ENCODE measurements around the gene PTPRN2. TPM values are rescaled to one million over a fixed set of nuclear protein-coding genes. Genes with fewer than 3 reads are reported as not detected.

The PTPRN2 gene
- total and polyA plus RNA-seq, 2 donors (not counting 3 experiments of a cell fraction or from before 2014, with no cell fraction given) = 0.62 to 0.88 TPM

- H3K4me2 ChIP-seq (ENCODE audit: insufficient read depth, low read length) = no peak overlapping the region
- no peaks in the 10 kb centered on the region for H3K27me3 ChIP-seq (ENCODE audit: control insufficient read depth in 2 of 2, insufficient read depth in 2 of 2, low read length in 2 of 2)
- no peaks in the 10 kb centered on the region for H3K9me1 ChIP-seq (replicated peaks; ENCODE audit: control insufficient read depth, extremely low read depth, insufficient read depth, low read length)
- DNase-seq (ENCODE audit: low read depth, low spot score) (no peak), FAIRE-seq (no peak)
- no TSS peak for BruUV-seq (replicated peaks)
- no peak overlapping the region for H3K4me3 ChIP-seq (replicated peaks in 1 of 3; ENCODE audit: insufficient read depth in 1 of 3, low read depth in 1 of 3, low read length in 3 of 3)
- no peaks in the 10 kb centered on the region for H3K4me1 ChIP-seq (ENCODE audit: control insufficient read depth, extremely low read depth, insufficient read depth, low read length)
- H3K9me3 ChIP-seq (replicated peaks; ENCODE audit: control insufficient read depth, insufficient read depth, low read length) = peaks cover 15% of the 10 kb centered on the region
- CTCF ChIA-PET = no interaction called here
- dilution Hi-C loops (cut with MboI; ENCODE audit: extremely low pct_ligation_motif_present, low sequenced_read_pairs) (no loop called here), intact Hi-C loops (cut with micrococcal nuclease) (no loop called here)
- H3K9ac ChIP-seq (replicated peaks; ENCODE audit: extremely low read depth, insufficient read depth, low read length) = no peak overlapping the region
- TF ChIP-seq JUN (IDR thresholded peaks at IDR 0.05; ENCODE audit: borderline replicate concordance, insufficient read depth, insufficient read length, low read depth) = no peak
- TF ChIP-seq FOS (IDR thresholded peaks at IDR 0.05; ENCODE audit: borderline replicate concordance, insufficient read depth, low read length) = no peak
- no peak for TF ChIP-seq GATA2 (IDR thresholded peaks at IDR 0.05; ENCODE audit: insufficient read depth, insufficient read length, low read depth, low read length)
- TF ChIP-seq CTCF (IDR thresholded peaks at IDR 0.05; ENCODE audit: extremely low read depth in 1 of 2, insufficient read depth in 1 of 2, low read depth in 1 of 2, low read length in 2 of 2) = no peak
- TF ChIP-seq MYC (IDR thresholded peaks at IDR 0.05; ENCODE audit: low read depth, low read length) = no peak
- no peak for TF ChIP-seq POLR2A (IDR thresholded peaks at IDR 0.05; ENCODE audit: low read depth, low read length)
- no peak for TF ChIP-seq EZH2 (IDR thresholded peaks at IDR 0.05; ENCODE audit: borderline replicate concordance, low read depth, low read length, severe bottlenecking)
- TF ChIP-seq MAX (IDR thresholded peaks at IDR 0.05; ENCODE audit: insufficient read depth, insufficient read length) = no peak
- TF ChIP-seq POLR2AphosphoS5 (IDR thresholded peaks at IDR 0.05; ENCODE audit: insufficient read depth, low read depth, low read length) = no peak
- no peak overlapping the region for H3K27ac ChIP-seq (ENCODE audit: insufficient read depth, low read depth, low read length)
- H2AFZ ChIP-seq (ENCODE audit: low read depth, low read length) = no peak overlapping the region
- H4K20me1 ChIP-seq (replicated peaks; ENCODE audit: control insufficient read depth, extremely low read depth, insufficient read depth, low read length) = no peaks in the 10 kb centered on the region
- POLR2A ChIA-PET = no interaction called here
- no peaks in the 10 kb centered on the region for H3K36me3 ChIP-seq (ENCODE audit: control insufficient read depth in 2 of 2, extremely low read depth in 1 of 2, insufficient read depth in 2 of 2, low read length in 2 of 2)
- H3K79me2 ChIP-seq (ENCODE audit: control insufficient read depth, insufficient read depth, low read length) = no peaks in the 10 kb centered on the region
Observed at GRCh38 chr7:158062661-158063060, 525.0 kb downstream of the PTPRN2 start.

Data from endothelial cell of umbilical vein (primary cell).